Measurements from ENCODE around the gene UGCG. TPM values are rescaled to one million over a fixed set of nuclear protein-coding genes. Genes with fewer than 3 reads are reported as not detected.
A peak's percentile ranks its signal among the peaks of the same experiment; 100 is the strongest.

UGCG gene
- total and polyA plus RNA-seq, 9 of the 15 experiments (the other 6 are each of a cell fraction or from before 2014, with no cell fraction given) = 20.0 to 40.3 (median 29.2) TPM

DNA sequence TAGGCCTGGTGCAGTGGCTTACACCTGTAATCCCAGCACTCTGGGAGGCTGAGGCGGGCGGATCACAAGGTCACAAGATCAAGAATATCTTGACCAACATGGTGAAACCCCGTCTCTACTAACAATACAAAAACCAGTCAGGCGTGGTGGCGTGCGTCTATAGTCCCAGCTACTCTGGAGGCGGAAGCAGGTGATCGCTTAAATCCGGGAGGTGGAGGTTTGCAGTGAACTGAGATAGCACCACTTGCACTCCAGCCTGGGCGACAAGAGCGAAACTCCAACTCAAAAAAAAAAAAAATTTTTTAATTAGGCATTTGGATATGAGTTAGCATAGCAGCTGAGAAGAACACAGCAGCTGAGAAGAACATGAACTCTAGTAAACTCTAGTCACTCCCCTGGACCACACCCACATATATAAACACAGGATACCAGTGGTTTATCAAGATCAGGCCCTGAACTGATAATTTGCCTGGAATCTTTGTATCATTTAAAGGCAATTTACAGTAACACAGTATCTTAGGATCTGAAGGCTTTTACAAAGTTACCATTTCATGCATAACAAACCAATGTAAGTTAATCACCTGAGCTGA, 4.6 kb upstream of the UGCG start (continued):
- TF ChIP-seq PBX2 (CRISPR knock-in tag; IDR thresholded peaks at IDR 0.05; ENCODE audit: low read depth) (no peak), PBX2 (tag; conservative IDR thresholded peaks at IDR 0.05; ENCODE audit: low read depth) (no peak), NR4A1 (CRISPR knock-in tag; IDR thresholded peaks at IDR 0.05) (no peak), NR4A1 (tag; IDR thresholded peaks at IDR 0.05) (no peak), XRCC4 (IDR thresholded peaks at IDR 0.05; ENCODE audit: extremely low read depth, insufficient read depth, insufficient read length) (no peak), SIRT6 (IDR thresholded peaks at IDR 0.05; ENCODE audit: low read depth, low read length) (no peak), MYBL2 (IDR thresholded peaks at IDR 0.05; ENCODE audit: low read depth) (no peak), MYBL2 (CRISPR knock-in tag; IDR thresholded peaks at IDR 0.05; ENCODE audit: borderline replicate concordance) (no peak), BRF1 (IDR thresholded peaks at IDR 0.05; ENCODE audit: borderline replicate concordance, extremely low read depth, insufficient read length) (no peak), CBX2 (IDR thresholded peaks at IDR 0.05; ENCODE audit: insufficient read depth, low read length, poor library complexity, severe bottlenecking) (no peak), ZNF696 (CRISPR knock-in tag; conservative IDR thresholded peaks at IDR 0.05) (no peak), PTTG1 (tag; IDR thresholded peaks at IDR 0.05; ENCODE audit: low read depth) (no peak), TFAM (CRISPR knock-in tag; conservative IDR thresholded peaks at IDR 0.05) (no peak), DDX20 (tag; IDR thresholded peaks at IDR 0.05; ENCODE audit: low read depth) (no peak), ZNF407 (IDR thresholded peaks at IDR 0.05; ENCODE audit: low read depth) (no peak), HMBOX1 (IDR thresholded peaks at IDR 0.05) (peak; percentile 92)
